HG02884 (cell line): ENCODE measurements around the gene PBX3.

ENCODE experiments used
- ATAC-seq: cut with Tn5 transposase; IDR thresholded peaks from one replicate; pipeline ENCODE4 v1.9.1; 2021; ENCODE audit warnings: mild to moderate bottlenecking, moderate library complexity; ENCODE audit not compliant: unreplicated experiment

The PBX3 gene

GRCh38 chr9:125748446-125749099 is 1.4 kb downstream of the PBX3 start:
- ATAC-seq = no peak

- ATAC-seq = no peak
Measured at GRCh38 chr9:125749287-125749935, 2.2 kb downstream of the PBX3 start.

- ATAC-seq = no peak
Measured at GRCh38 chr9:125749951-125750626, 2.9 kb downstream of the PBX3 start.

GRCh38 chr9:125750627-125751011 is 3.4 kb downstream of the PBX3 start:
- no peak for ATAC-seq

- no peak for ATAC-seq
Measured at GRCh38 chr9:125752070-125752628, 5.0 kb downstream of the PBX3 start.

- no peak for ATAC-seq
Measured at GRCh38 chr9:125754096-125754495, 6.9 kb downstream of the PBX3 start.

- ATAC-seq = no peak
Measured at GRCh38 chr9:125755340-125755739, 8.2 kb downstream of the PBX3 start.

- ATAC-seq = no peak
Measured at GRCh38 chr9:125756518-125756917, 9.3 kb downstream of the PBX3 start.

GRCh38 chr9:125757834-125758233 is 10.7 kb downstream of the PBX3 start:
- ATAC-seq = no peak

GRCh38 chr9:125758986-125759763 is 12.0 kb downstream of the PBX3 start:
- ATAC-seq = no peak

GRCh38 chr9:125759764-125760129 is 12.6 kb downstream of the PBX3 start:
- ATAC-seq = no peak

- ATAC-seq = no peak
Measured at GRCh38 chr9:125760537-125760936, 13.4 kb downstream of the PBX3 start.

GRCh38 chr9:125761676-125762450 is 14.7 kb downstream of the PBX3 start:
- ATAC-seq = no peak

GRCh38 chr9:125763394-125763801 is 16.2 kb downstream of the PBX3 start:
- no peak for ATAC-seq

- ATAC-seq = no peak
Measured at GRCh38 chr9:125764198-125764597, 17.0 kb downstream of the PBX3 start.

- ATAC-seq = no peak
Measured at GRCh38 chr9:125766468-125767221, 19.5 kb downstream of the PBX3 start.

- ATAC-seq = no peak
Measured at GRCh38 chr9:125767349-125767748, 20.2 kb downstream of the PBX3 start.

- no peak for ATAC-seq
Measured at GRCh38 chr9:125768803-125769202, 21.6 kb downstream of the PBX3 start.

- no peak for ATAC-seq
Measured at GRCh38 chr9:125771037-125771436, 23.9 kb downstream of the PBX3 start.

GRCh38 chr9:125772740-125773139 is 25.6 kb downstream of the PBX3 start:
- ATAC-seq = no peak
